ENCODE results near the gene CDKL1.
A peak's percentile ranks its signal among the peaks of the same experiment; 100 is the strongest.

Gene CDKL1

DNA sequence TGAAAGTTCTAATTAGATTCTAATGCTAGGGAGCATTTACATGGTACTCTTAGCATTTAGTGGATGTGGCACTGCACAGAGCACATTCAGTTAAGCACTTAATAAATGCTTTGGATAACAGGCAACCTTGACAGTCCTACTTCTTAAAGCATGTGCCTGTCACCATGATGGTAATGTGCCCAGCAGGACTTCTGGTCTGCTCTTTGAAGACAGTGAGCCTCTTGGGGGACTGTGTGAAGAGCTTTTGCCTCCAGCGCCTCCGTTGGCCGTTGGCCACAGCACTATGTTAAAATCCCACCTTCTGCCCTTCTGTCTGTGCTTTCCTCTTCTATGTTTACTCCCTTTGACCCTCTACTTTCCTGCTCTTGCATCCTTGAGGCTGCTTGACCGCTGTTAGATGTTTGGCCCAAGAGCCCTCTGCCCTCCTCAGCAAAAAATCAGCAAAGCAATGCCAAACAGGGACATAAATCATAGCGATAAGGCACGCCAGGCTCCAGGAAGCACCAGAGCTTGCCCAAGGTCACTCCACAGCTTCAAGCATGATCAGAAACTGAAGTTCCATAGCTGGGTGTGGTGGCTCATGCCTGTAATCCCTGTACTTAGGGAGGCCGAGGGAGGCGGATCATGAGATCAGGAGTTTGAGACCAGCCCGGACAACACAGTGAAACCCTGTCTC lies 8.3 kb downstream of the CDKL1 start:
- POLR2A ChIA-PET = interaction anchor here (0.6 kb wide), 1 partner anchor 793 kb away, joined by 3 read pairs; no protein-coding TSS in a partner anchor
- no peak overlapping the region for H3K27ac ChIP-seq (ENCODE audit: extremely low read depth, low read depth, low read length)
- peaks cover 11% of the 10 kb centered on the region; the same call in 1 of the 2 replicates for H3K4me1 ChIP-seq (ENCODE audit: control insufficient read depth, insufficient read depth, low read length)
- no peaks in the 10 kb centered on the region for H3K36me3 ChIP-seq (ENCODE audit: control insufficient read depth in 2 of 2, insufficient read depth in 1 of 2, low read length in 2 of 2)
- no peak overlapping the region for H3K4me3 ChIP-seq (ENCODE audit: low read depth, low read length)
- CTCF ChIA-PET = interaction anchor here (0.6 kb wide), 1 partner anchor 245 kb away, joined by 3 read pairs; no protein-coding TSS in a partner anchor
- no peaks in the 10 kb centered on the region for H3K9me3 ChIP-seq (ENCODE audit: control insufficient read depth, insufficient read depth, low read depth, low read length)
- TF ChIP-seq ZNF175 (tag by site-specific recombination; IDR thresholded peaks at IDR 0.05) = no peak
- TF ChIP-seq RBAK (tag by site-specific recombination; IDR thresholded peaks at IDR 0.05) = no peak
- no peak; the same call in 1 of the 2 replicates for TF ChIP-seq ZIC2 (tag by site-specific recombination; IDR thresholded peaks at IDR 0.05)
- TF ChIP-seq, protein P1, sequence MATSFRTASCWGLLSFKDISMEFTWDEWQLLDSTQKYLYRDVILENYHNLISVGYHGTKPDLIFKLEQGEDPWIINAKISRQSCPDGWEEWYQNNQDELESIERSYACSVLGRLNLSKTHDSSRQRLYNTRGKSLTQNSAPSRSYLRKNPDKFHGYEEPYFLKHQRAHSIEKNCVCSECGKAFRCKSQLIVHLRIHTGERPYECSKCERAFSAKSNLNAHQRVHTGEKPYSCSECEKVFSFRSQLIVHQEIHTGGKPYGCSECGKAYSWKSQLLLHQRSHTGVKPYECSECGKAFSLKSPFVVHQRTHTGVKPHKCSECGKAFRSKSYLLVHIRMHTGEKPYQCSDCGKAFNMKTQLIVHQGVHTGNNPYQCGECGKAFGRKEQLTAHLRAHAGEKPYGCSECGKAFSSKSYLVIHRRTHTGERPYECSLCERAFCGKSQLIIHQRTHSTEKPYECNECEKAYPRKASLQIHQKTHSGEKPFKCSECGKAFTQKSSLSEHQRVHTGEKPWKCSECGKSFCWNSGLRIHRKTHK (tag by site-specific recombination; IDR thresholded peaks at IDR 0.05) = no peak
- no peak for TF ChIP-seq ZBTB17 (tag by site-specific recombination; IDR thresholded peaks at IDR 0.05)
- no peak for TF ChIP-seq ZNF146 (tag by site-specific recombination; IDR thresholded peaks at IDR 0.05)
- TF ChIP-seq ZNF76 (tag by site-specific recombination; IDR thresholded peaks at IDR 0.05; ENCODE audit: borderline replicate concordance, low read depth) = no peak
- peak; percentile 72 for TF ChIP-seq SP7 (tag by site-specific recombination; IDR thresholded peaks at IDR 0.05)
- TF ChIP-seq, protein P2, sequence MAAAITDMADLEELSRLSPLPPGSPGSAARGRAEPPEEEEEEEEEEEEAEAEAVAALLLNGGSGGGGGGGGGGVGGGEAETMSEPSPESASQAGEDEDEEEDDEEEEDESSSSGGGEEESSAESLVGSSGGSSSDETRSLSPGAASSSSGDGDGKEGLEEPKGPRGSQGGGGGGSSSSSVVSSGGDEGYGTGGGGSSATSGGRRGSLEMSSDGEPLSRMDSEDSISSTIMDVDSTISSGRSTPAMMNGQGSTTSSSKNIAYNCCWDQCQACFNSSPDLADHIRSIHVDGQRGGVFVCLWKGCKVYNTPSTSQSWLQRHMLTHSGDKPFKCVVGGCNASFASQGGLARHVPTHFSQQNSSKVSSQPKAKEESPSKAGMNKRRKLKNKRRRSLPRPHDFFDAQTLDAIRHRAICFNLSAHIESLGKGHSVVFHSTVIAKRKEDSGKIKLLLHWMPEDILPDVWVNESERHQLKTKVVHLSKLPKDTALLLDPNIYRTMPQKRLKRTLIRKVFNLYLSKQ (tag by site-specific recombination; IDR thresholded peaks at IDR 0.05; ENCODE audit: borderline replicate concordance) = no peak
- no peak for TF ChIP-seq ZNF157 (tag by site-specific recombination; IDR thresholded peaks at IDR 0.05)
- no peak for TF ChIP-seq ZNF624 (tag by site-specific recombination; IDR thresholded peaks at IDR 0.05)
- TF ChIP-seq ZNF10 (tag by site-specific recombination; IDR thresholded peaks at IDR 0.05) = no peak
- TF ChIP-seq SALL2 (tag by site-specific recombination; IDR thresholded peaks at IDR 0.05; ENCODE audit: borderline replicate concordance) = no peak
- TF ChIP-seq ZNF785 (tag by site-specific recombination; IDR thresholded peaks at IDR 0.05) = no peak
- TF ChIP-seq ZNF510 (tag by site-specific recombination; IDR thresholded peaks at IDR 0.05; ENCODE audit: insufficient replicate concordance) = no peak
- peak; percentile 77 for TF ChIP-seq KLF1 (tag by site-specific recombination; IDR thresholded peaks at IDR 0.05)
- TF ChIP-seq ZNF561 (tag by site-specific recombination; IDR thresholded peaks at IDR 0.05; ENCODE audit: borderline replicate concordance) = no peak
- no peak for TF ChIP-seq ZNF707 (tag by site-specific recombination; IDR thresholded peaks at IDR 0.05)
- 0 out of 2 replicates have a peak, but pooled peaks have one; percentile 27 for TF ChIP-seq ZNF449 (tag by site-specific recombination; IDR thresholded peaks at IDR 0.05)
- no peak for TF ChIP-seq ZNF239 (tag by site-specific recombination; IDR thresholded peaks at IDR 0.05)
- TF ChIP-seq ZNF114 (tag by site-specific recombination; IDR thresholded peaks at IDR 0.05) = no peak

- no peaks in the 10 kb centered on the region for H3K36me3 ChIP-seq (ENCODE audit: control insufficient read depth in 2 of 2, insufficient read depth in 1 of 2, low read length in 2 of 2)
- H3K4me3 ChIP-seq (ENCODE audit: low read depth, low read length) = no peak overlapping the region
- H3K4me1 ChIP-seq (ENCODE audit: control insufficient read depth, insufficient read depth, low read length) = peaks cover 11% of the 10 kb centered on the region; the same call in 1 of the 2 replicates
- CTCF ChIA-PET = no interaction called here
- H3K27ac ChIP-seq (ENCODE audit: extremely low read depth, low read depth, low read length) = no peak overlapping the region
- POLR2A ChIA-PET = no interaction called here
- no peaks in the 10 kb centered on the region for H3K9me3 ChIP-seq (ENCODE audit: control insufficient read depth, insufficient read depth, low read depth, low read length)
- TF ChIP-seq WT1 (tag by site-specific recombination; IDR thresholded peaks at IDR 0.05) = no peak
- TF ChIP-seq ZNF211 (tag by site-specific recombination; IDR thresholded peaks at IDR 0.05; ENCODE audit: low read depth) = no peak
- TF ChIP-seq ZNF571 (tag by site-specific recombination; IDR thresholded peaks at IDR 0.05) = no peak
- no peak for TF ChIP-seq ZNF248 (tag by site-specific recombination; IDR thresholded peaks at IDR 0.05)
- TF ChIP-seq, protein P3, sequence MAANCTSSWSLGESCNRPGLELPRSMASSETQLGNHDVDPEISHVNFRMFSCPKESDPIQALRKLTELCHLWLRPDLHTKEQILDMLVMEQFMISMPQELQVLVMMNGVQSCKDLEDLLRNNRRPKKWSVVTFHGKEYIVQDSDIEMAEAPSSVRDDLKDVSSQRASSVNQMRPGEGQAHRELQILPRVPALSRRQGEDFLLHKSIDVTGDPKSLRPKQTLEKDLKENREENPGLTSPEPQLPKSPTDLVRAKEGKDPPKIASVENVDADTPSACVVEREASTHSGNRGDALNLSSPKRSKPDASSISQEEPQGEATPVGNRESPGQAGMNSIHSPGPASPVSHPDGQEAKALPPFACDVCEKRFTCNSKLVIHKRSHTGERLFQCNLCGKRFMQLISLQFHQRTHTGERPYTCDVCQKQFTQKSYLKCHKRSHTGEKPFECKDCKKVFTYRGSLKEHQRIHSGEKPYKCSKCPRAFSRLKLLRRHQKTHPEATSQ (tag by site-specific recombination; IDR thresholded peaks at IDR 0.05) = no peak
- no peak for TF ChIP-seq SP7 (tag by site-specific recombination; IDR thresholded peaks at IDR 0.05)
- TF ChIP-seq ZBTB7A (tag by site-specific recombination; IDR thresholded peaks at IDR 0.05; ENCODE audit: low read depth) = no peak
- TF ChIP-seq ZNF146 (tag by site-specific recombination; IDR thresholded peaks at IDR 0.05) = no peak
- TF ChIP-seq, protein P4, sequence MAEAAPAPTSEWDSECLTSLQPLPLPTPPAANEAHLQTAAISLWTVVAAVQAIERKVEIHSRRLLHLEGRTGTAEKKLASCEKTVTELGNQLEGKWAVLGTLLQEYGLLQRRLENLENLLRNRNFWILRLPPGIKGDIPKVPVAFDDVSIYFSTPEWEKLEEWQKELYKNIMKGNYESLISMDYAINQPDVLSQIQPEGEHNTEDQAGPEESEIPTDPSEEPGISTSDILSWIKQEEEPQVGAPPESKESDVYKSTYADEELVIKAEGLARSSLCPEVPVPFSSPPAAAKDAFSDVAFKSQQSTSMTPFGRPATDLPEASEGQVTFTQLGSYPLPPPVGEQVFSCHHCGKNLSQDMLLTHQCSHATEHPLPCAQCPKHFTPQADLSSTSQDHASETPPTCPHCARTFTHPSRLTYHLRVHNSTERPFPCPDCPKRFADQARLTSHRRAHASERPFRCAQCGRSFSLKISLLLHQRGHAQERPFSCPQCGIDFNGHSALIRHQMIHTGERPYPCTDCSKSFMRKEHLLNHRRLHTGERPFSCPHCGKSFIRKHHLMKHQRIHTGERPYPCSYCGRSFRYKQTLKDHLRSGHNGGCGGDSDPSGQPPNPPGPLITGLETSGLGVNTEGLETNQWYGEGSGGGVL (tag by site-specific recombination; IDR thresholded peaks at IDR 0.05) = no peak
- no peak for TF ChIP-seq ZNF514 (tag by site-specific recombination; IDR thresholded peaks at IDR 0.05)
Measured at GRCh38 chr14:50387548-50387947, 9.1 kb downstream of the CDKL1 start.

Data from HEK293 (cell line).